GM11168 (cell line): ENCODE results near the gene ITGA7.

Experiments used
- in situ Hi-C: fragments of 300-500 bp; cut with MboI; formaldehyde crosslinking; loops from one replicate; pipeline ENCODE4 v1.12.0; 2022; ENCODE audit warnings: low sequenced_read_pairs; ENCODE audit not compliant: unreplicated experiment

Gene ITGA7

GRCh38 chr12:55703901-55704761 lies 3.6 kb downstream of the ITGA7 start:
- in situ Hi-C loops: no loop called here

- in situ Hi-C loops: no loop called here
These were observed 4.4 kb downstream of the ITGA7 start for GRCh38 chr12:55703288-55703687.

- in situ Hi-C loops: no loop called here
These were observed 4.8 kb downstream of the ITGA7 start for GRCh38 chr12:55702861-55703260.

- in situ Hi-C loops: no loop called here
These were observed 7.3 kb downstream of the ITGA7 start for GRCh38 chr12:55700255-55701018.

GRCh38 chr12:55699471-55700055 lies 8.1 kb downstream of the ITGA7 start:
- in situ Hi-C loops: no loop called here

- in situ Hi-C loops: no loop called here
These were observed 8.7 kb downstream of the ITGA7 start for GRCh38 chr12:55698965-55699364.

GRCh38 chr12:55698241-55698955 lies 9.3 kb downstream of the ITGA7 start:
- in situ Hi-C loops: no loop called here

- in situ Hi-C loops: no loop called here
These were observed 10.0 kb downstream of the ITGA7 start for GRCh38 chr12:55697686-55698085.

GRCh38 chr12:55696796-55697462 lies 10.8 kb downstream of the ITGA7 start:
- in situ Hi-C loops: no loop called here

GRCh38 chr12:55696141-55696540 lies 11.6 kb downstream of the ITGA7 start:
- in situ Hi-C loops: no loop called here

- in situ Hi-C loops: no loop called here
These were observed 12.4 kb downstream of the ITGA7 start for GRCh38 chr12:55695349-55695748.

GRCh38 chr12:55694651-55695050 lies 13.1 kb downstream of the ITGA7 start:
- in situ Hi-C loops: no loop called here

- in situ Hi-C loops: no loop called here
These were observed 13.6 kb downstream of the ITGA7 start for GRCh38 chr12:55694188-55694515.

- in situ Hi-C loops: no loop called here
These were observed 14.1 kb downstream of the ITGA7 start for GRCh38 chr12:55693323-55694187.

GRCh38 chr12:55692631-55693322 lies 14.9 kb downstream of the ITGA7 start:
- in situ Hi-C loops: no loop called here

GRCh38 chr12:55688716-55689655 lies 18.7 kb downstream of the ITGA7 start:
- in situ Hi-C loops: no loop called here

GRCh38 chr12:55687746-55688145 lies 20.0 kb downstream of the ITGA7 start:
- in situ Hi-C loops: no loop called here
